Heart left ventricle (tissue), 16 donors: Measurements from ENCODE around the gene DPYSL5. TPM values are rescaled to one million over a fixed set of nuclear protein-coding genes. Genes with fewer than 3 reads are reported as not detected.

Experiments
- ATAC-seq, 4 donors: fragments of 200-7000 bp; cut with Tn5 transposase; one replicate each; pipeline ENCODE4 v1.9.1; 2020 to 2022; ENCODE audit warnings: moderate library complexity in 4 of 4, mild to moderate bottlenecking in 3 of 4, moderate number of reproducible peaks in 1 of 4
- DNase-seq, 5 donors: peaks; one replicate each; pipeline ENCODE4 v3.0.0-alpha.2; 2020
- H3K27ac ChIP-seq, 12 donors: fragments of 200-600 bp; sonication (generic) in 4 of 12; one replicate each; pipeline versions ENCODE4 v1.5.0 to v1.8.0; 2016 to 2022; ENCODE audit warnings: mild to moderate bottlenecking in 2 of 12
- H3K27me3 ChIP-seq, 9 donors: fragments of 200-600 bp; sonication (generic) in 2 of 9; one replicate each; pipeline versions ENCODE4 v1.5.1 to v1.8.0; 2016 to 2022; ENCODE audit warnings: mild to moderate bottlenecking in 3 of 9
- H3K36me3 ChIP-seq, 9 donors: fragments of 200-600 bp; sonication (generic) in 2 of 9; one replicate each; pipeline versions ENCODE4 v1.5.0 to v1.8.0; 2018 to 2022; ENCODE audit warnings: mild to moderate bottlenecking in 2 of 9
- H3K4me1 ChIP-seq, 12 donors: fragments of 200-600 bp; sonication (generic) in 4 of 12; one replicate each; pipeline versions ENCODE4 v1.5.0 to v1.8.0; 2016 to 2022; ENCODE audit warnings: mild to moderate bottlenecking in 3 of 12
- H3K4me3 ChIP-seq, 12 donors: fragments of 200-600 bp; sonication (generic) in 4 of 12; one replicate each; pipeline versions ENCODE4 v1.5.0 to v1.8.0; 2017 to 2022; ENCODE audit warnings: mild to moderate bottlenecking in 9 of 12, moderate library complexity in 4 of 12
- H3K9me3 ChIP-seq, 12 donors: fragments of 200-600 bp; sonication (generic) in 4 of 12; one replicate each; pipeline versions ENCODE4 v1.5.0 to v1.8.0; 2016 to 2022; ENCODE audit warnings: mild to moderate bottlenecking in 1 of 12
- POLR2A ChIP-seq, 2 donors: fragments of 450-650 bp; IDR thresholded peaks; one replicate each; pipeline ENCODE4 v1.6.1; 2017; ENCODE audit warnings: antibody characterized with exemption in 2 of 2, mild to moderate bottlenecking in 2 of 2, moderate library complexity in 2 of 2
- WGBS, 4 donors: extraction: QIAGEN DNeasy Blood & Tissue Kit in 2 of 4; methylation state at CpG; one replicate each; pipeline versions ENCODE4 v1.1.5 to v1.1.7; 2013 to 2018; 5-methylcytosine and 5-hydroxymethylcytosine counted together
- intact Hi-C, 10 donors: fragments of 100-400 bp; cut with DNase I; formaldehyde crosslinking; loops; one replicate each; pipeline versions ENCODE4 v1.11.1 to v1.14.2; 2022
- polyA plus RNA-seq, 2 donors: library from polyadenylated mRNA; stranded (reverse); fragments of 200-250 nt; gene quantifications; one replicate each; pipeline ENCODE4 v1.2.3, GENCODE V29; 2013
- total RNA-seq, 9 donors: library from RNA; depleted of rRNA in 2 of 9; stranded (reverse); fragments of >200 nt in 2 of 9; fragmentation: NEBNext Ultra II Directional in 3 of 9; extraction: Animal tissue kit (Norgen Biotek cat#: 25700) in 3 of 9; gene quantifications; one replicate each; pipeline versions ENCODE4 v1.1.0 to v1.2.4, GENCODE V29; 2016 to 2023
- TF ChIP-seq, protein P1 (sequence below), 12 donors: fragments of 200-600 bp; sonication (generic) in 4 of 12; IDR thresholded peaks; one replicate each; pipeline versions ENCODE4 v1.5.0 to v1.8.0; 2018 to 2022; ENCODE audit warnings: antibody characterized with exemption in 12 of 12, mild to moderate bottlenecking in 5 of 12
- donor health status: ischemic (EF 13 %, LVEDD 7.1; RV severe dilation, severe dysfunction).
- donor health status: healthy with polysubstance abuse.
- donor health status: DM: no; HTN: yes; CAD: no.
- donor health status: DM: no; HTN: no; CAD: no.
- donor health status: ischemic (EF 25% LVEDD 6.9; RV normal size, moderate dysfunction).
- donor health status: ischemic (EF 25% LVEDD 5.7; RV mildly dilated, moderate dysfunction).
- donor health status: healthy.
- donor health status: DM: yes; HTN: yes; CAD: no.
- donor health status: ischemic (EF 35%, LVEDD 5.7; RV mildly dilated, moderate dysfunction).
- donor health status: nonischemic (EF 11% LVEDD 7.7; RV severe dilation, severe dysfunction).
- donor health status: DM: yes; HTN: yes; CAD: no.
- donor health status: PGD.
- donor health status: ischemic (EF 29% LVEDD 5.4; RV normal size, mild dysfunction).
- donor health status: nonischemic (EF 23%, LVEDD 6.1; RV moderate dilation, normal function).

Gene DPYSL5
- total and polyA plus RNA-seq, 11 donors: 0.06 to 0.13 TPM; not detected in 9

DNA sequence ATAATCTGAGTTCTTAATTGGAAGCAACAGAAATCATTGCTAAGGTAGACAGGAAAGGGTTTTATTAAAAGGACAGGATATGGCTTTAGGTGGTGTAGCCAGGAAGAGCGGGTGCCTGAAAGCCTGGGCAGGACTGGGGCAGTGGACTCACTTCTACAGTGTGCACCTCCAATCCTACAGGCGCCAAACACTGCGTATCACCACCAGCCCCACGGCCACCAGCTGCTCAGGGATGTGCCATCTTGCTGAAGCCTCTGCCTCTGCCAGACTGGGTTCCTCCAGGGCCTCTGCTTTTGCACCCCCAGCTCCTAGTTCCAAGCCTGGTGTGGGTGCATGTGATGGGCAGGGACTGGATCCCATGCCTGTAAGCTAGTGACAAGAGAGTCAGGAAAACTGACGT, 29.7 kb upstream of the DPYSL5 start:
- ATAC-seq (no peak), DNase-seq (no peak)
- Histone ChIP-seq H3K36me3 (no peaks in the 10 kb centered on the region), H3K4me3 (no peak overlapping the region), H3K27ac (no peak overlapping the region), H3K27me3 (peaks cover 0 to 14% (median 0%) of the 10 kb centered on the region in 9 donors), H3K4me1 (no peaks in the 10 kb centered on the region), H3K9me3 (no peaks in the 10 kb centered on the region)
- intact Hi-C loops: no loop called here
- 71 to 79% (median 75%) methylated on average over 5 of the region's 5 CpGs for whole genome bisulfite sequencing, 4 donors
- no peak for TF ChIP-seq POLR2A (IDR thresholded peaks at IDR 0.05)
- TF ChIP-seq, protein P1, sequence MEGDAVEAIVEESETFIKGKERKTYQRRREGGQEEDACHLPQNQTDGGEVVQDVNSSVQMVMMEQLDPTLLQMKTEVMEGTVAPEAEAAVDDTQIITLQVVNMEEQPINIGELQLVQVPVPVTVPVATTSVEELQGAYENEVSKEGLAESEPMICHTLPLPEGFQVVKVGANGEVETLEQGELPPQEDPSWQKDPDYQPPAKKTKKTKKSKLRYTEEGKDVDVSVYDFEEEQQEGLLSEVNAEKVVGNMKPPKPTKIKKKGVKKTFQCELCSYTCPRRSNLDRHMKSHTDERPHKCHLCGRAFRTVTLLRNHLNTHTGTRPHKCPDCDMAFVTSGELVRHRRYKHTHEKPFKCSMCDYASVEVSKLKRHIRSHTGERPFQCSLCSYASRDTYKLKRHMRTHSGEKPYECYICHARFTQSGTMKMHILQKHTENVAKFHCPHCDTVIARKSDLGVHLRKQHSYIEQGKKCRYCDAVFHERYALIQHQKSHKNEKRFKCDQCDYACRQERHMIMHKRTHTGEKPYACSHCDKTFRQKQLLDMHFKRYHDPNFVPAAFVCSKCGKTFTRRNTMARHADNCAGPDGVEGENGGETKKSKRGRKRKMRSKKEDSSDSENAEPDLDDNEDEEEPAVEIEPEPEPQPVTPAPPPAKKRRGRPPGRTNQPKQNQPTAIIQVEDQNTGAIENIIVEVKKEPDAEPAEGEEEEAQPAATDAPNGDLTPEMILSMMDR (IDR thresholded peaks at IDR 0.05): no peak

DNA sequence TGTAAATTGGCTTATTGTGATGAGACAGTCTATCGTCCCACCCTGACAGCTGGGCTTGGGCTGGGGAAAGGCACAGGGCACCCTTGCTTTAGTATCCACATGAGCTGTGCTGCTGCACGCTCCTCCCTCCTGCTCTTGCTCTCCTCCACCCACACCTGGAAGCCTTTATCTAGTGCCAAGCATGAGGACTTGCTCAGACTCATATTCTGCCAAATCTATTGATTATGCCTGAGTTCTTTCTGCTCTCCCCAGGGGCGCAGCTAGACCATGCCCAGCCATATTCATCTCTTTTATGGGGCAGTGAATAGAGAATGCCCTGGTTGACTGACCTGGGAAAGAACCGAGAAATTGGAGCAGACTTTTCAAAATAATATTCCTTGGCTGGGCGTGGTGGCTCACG, 29.0 kb upstream of the DPYSL5 start:
- intact Hi-C loops: no loop called here
- no peaks in the 10 kb centered on the region for H3K9me3 ChIP-seq
- H3K27me3 ChIP-seq: peaks cover 0 to 9% (median 0%) of the 10 kb centered on the region in 9 donors
- H3K4me1 ChIP-seq: no peaks in the 10 kb centered on the region
- H3K36me3 ChIP-seq: no peaks in the 10 kb centered on the region
- no peak overlapping the region for H3K27ac ChIP-seq
- no peak for ATAC-seq
- TF ChIP-seq POLR2A (IDR thresholded peaks at IDR 0.05): no peak
- TF ChIP-seq, protein P1 (IDR thresholded peaks at IDR 0.05): no peak
- H3K4me3 ChIP-seq: no peak overlapping the region
- WGBS, 4 donors: 76 to 83% (median 77%) methylated on average over 6 of the region's 6 CpGs
- no peak for DNase-seq

DNA sequence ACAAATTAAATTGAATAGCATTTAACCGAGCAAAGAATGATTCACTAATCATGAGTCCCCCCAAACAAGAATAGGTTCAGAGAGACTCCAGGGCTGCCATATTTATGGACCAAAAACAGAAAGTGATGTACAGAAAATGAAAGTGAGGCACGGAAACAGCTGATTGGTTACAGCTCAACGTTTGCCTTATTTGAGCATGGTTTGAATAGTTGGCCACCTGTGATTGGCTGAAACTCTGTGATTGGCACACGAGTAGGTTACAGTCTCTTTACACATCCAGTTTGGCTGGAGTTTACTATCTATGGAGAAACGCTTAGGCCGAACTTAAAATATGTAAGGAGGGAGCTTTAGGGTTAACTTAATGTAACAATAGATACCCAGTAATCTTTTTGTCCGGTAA, 27.0 kb upstream of the DPYSL5 start:
- intact Hi-C loops: no loop called here
- TF ChIP-seq, protein P1 (IDR thresholded peaks at IDR 0.05): no peak
- TF ChIP-seq POLR2A (IDR thresholded peaks at IDR 0.05): no peak

DNA sequence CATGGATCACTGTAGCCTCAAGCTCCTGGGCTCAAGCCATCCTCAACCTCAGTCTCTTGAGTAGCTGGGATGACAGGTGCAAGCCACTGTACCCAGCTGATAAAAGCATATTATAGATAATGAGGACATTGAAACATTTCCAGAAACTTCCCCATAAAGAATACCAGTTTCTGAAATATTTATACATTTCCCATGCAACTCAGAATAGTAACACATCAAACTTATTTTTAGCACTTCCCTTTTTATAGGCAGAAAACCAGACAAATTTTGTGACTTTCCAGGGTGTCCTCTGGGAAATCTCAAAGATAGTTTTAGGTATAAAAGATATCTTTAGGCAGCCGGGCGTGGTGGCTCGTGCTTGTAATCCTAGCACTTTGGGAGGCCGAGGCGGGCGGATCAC, 25.1 kb upstream of the DPYSL5 start:
- intact Hi-C loops: no loop called here
- no peak overlapping the region for H3K27ac ChIP-seq
- no peaks in the 10 kb centered on the region for H3K4me1 ChIP-seq
- ATAC-seq (no peak), DNase-seq (no peak)
- no peaks in the 10 kb centered on the region for H3K9me3 ChIP-seq
- H3K27me3 ChIP-seq: peaks cover 0 to 11% (median 0%) of the 10 kb centered on the region in 9 donors
- no peak overlapping the region for H3K4me3 ChIP-seq
- H3K36me3 ChIP-seq: no peaks in the 10 kb centered on the region
- 78 to 83% (median 80%) methylated on average over 6 of the region's 6 CpGs for WGBS, 4 donors
- TF ChIP-seq, protein P1 (IDR thresholded peaks at IDR 0.05): no peak
- no peak for TF ChIP-seq POLR2A (IDR thresholded peaks at IDR 0.05)

More for the DNA sequence above, 27.0 kb upstream of the DPYSL5 start:
- ATAC-seq: no peak
- Histone ChIP-seq H3K9me3 (no peaks in the 10 kb centered on the region), H3K36me3 (no peaks in the 10 kb centered on the region), H3K4me3 (no peak overlapping the region), H3K27ac (no peak overlapping the region), H3K4me1 (no peaks in the 10 kb centered on the region), H3K27me3 (peaks cover 0 to 8% (median 0%) of the 10 kb centered on the region in 9 donors)
- 82 to 86% (median 83%) methylated on average over 7 of the region's 7 CpGs for WGBS, 4 donors
- no peak for DNase-seq
